A549 treated with CORT108297 at 1 μM for 4 hours (cell line): ENCODE results near the gene IRX1. TPM values are rescaled to one million over a fixed set of nuclear protein-coding genes. Genes with fewer than 3 reads are reported as not detected.

ENCODE experiments used
- total RNA-seq: library from RNA; stranded (reverse); fragments of 200-300 nt; extraction: Qiagen RNA extraction; gene quantifications from 5 replicates; pipeline ENCODE4 v1.2.3, GENCODE V29; 2022

IRX1 gene
- not detected in 5 replicates for total RNA-seq

GRCh38 chr5:3595006-3595961, at the start of gene IRX1:
Gene IRX1 (plus strand): TSS chr5:3595832. CDS start chr5:3596106, 274 bp downstream.

